Measurements from ENCODE around the gene CBX2.

Gene CBX2

GRCh38 chr17:79803421-79803996 is 25.6 kb downstream of the CBX2 start:
- no peak for ATAC-seq
- TF ChIP-seq ESRRG (CRISPR knock-in tag; IDR thresholded peaks at IDR 0.05) (no peak), ARNTL (CRISPR knock-in tag; IDR thresholded peaks at IDR 0.05; ENCODE audit: borderline replicate concordance, low read depth) (no peak), CSRNP3 (CRISPR knock-in tag; IDR thresholded peaks at IDR 0.05) (no peak), RARB (CRISPR knock-in tag; IDR thresholded peaks at IDR 0.05) (no peak), TCF4 (CRISPR knock-in tag; IDR thresholded peaks at IDR 0.05; ENCODE audit: borderline replicate concordance) (no peak), SNAI2 (CRISPR knock-in tag; IDR thresholded peaks at IDR 0.05) (no peak), CSDC2 (CRISPR knock-in tag; IDR thresholded peaks at IDR 0.05) (no peak), POU6F1 (CRISPR knock-in tag; IDR thresholded peaks at IDR 0.05; ENCODE audit: borderline replicate concordance, low read depth) (no peak)

GRCh38 chr17:79803997-79804855 is 26.3 kb downstream of the CBX2 start:
- ATAC-seq: no peak
- no peak for TF ChIP-seq ARNTL (CRISPR knock-in tag; IDR thresholded peaks at IDR 0.05; ENCODE audit: borderline replicate concordance, low read depth)
- no peak for TF ChIP-seq PPARA (CRISPR knock-in tag; IDR thresholded peaks at IDR 0.05; ENCODE audit: borderline replicate concordance)
- TF ChIP-seq POU6F1 (CRISPR knock-in tag; IDR thresholded peaks at IDR 0.05; ENCODE audit: borderline replicate concordance, low read depth): no peak
- TF ChIP-seq SNAI2 (CRISPR knock-in tag; IDR thresholded peaks at IDR 0.05): no peak
- no peak for TF ChIP-seq PATZ1 (CRISPR knock-in tag; IDR thresholded peaks at IDR 0.05; ENCODE audit: borderline replicate concordance)
- no peak for TF ChIP-seq CSDC2 (CRISPR knock-in tag; IDR thresholded peaks at IDR 0.05)
- TF ChIP-seq ZFP30 (CRISPR knock-in tag; IDR thresholded peaks at IDR 0.05): no peak
- no peak for TF ChIP-seq CSRNP3 (CRISPR knock-in tag; IDR thresholded peaks at IDR 0.05)
- no peak for TF ChIP-seq TCF4 (CRISPR knock-in tag; IDR thresholded peaks at IDR 0.05; ENCODE audit: borderline replicate concordance)
- TF ChIP-seq BACH2 (CRISPR knock-in tag; IDR thresholded peaks at IDR 0.05; ENCODE audit: borderline replicate concordance): no peak
- TF ChIP-seq ZNF565 (CRISPR knock-in tag; conservative IDR thresholded peaks at IDR 0.05; ENCODE audit: low read depth): no peak
- no peak for TF ChIP-seq CREB5 (CRISPR knock-in tag; IDR thresholded peaks at IDR 0.05; ENCODE audit: low read depth)
- no peak for TF ChIP-seq GLIS3 (CRISPR knock-in tag; IDR thresholded peaks at IDR 0.05)
- no peak for TF ChIP-seq RARB (CRISPR knock-in tag; IDR thresholded peaks at IDR 0.05)
- no peak for TF ChIP-seq ISL1 (CRISPR knock-in tag; IDR thresholded peaks at IDR 0.05)
